NCI-H82 treated with DMSO at 0.1 percent for 48 hours (cell line): ENCODE data around the gene LSMEM2.
A peak's percentile ranks its signal among the peaks of the same experiment; 100 is the strongest.

Experiments used
- DNase-seq: peaks from one replicate; lab custom pipeline; 2025; ENCODE audit not compliant: unreplicated experiment; lab: John Stamatoyannopoulos, UW

LSMEM2 gene

DNA sequence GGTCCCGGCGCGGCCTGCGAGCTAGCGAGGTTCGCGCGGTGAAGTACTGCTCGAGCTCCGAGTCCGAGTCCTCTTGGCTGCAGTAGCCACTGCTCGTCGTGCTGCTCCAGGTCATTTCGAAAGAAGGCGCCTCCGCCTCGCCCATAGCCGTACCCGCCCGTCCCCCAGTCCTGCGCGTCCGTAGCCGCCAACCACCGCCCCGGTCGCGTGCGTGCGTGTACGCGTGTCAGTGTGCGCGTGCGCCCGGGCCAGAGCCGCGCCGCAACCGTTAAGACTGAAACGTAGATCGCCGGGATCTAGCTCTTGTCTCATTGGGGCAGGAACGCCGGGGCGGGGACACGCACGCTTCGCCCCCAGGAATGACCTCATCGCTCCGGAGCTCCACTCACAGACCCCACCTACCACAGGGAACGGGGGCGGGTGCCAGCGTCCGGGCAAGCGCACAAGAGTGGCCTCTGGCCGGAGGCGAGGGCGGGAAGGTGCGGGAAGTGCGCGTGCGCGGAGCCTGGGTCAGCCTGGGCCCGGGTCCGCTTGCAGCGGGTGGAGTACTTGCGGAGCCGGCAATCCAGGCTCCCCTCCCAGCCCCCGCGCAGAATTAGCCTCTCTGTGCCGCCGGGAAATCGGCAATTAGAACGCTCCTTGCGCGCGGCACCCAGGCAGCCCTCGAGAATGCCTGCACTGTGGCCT is 58.4 kb downstream of the LSMEM2 start:
- DNase-seq = peak; percentile 93
